GM23338 (cell line): ENCODE measurements around the gene CRYBG3. TPM values are rescaled to one million over a fixed set of nuclear protein-coding genes. Genes with fewer than 3 reads are reported as not detected.

Source experiments
- ATAC-seq: fragments of 200-7000 bp; cut with Tn5 transposase; 3 replicates; pipeline ENCODE4 v1.9.1; 2020
- DNase-seq: peaks from one replicate; pipeline ENCODE4 v3.0.0-alpha.2; 2015; ENCODE audit warnings: low spot score
- H2AFZ ChIP-seq: fragments of 200-600 bp; sonication (generic); 2 replicates; pipeline ENCODE4 v1.8.0; 2016; ENCODE audit warnings: antibody characterized with exemption, mild to moderate bottlenecking, moderate library complexity
- H3F3A ChIP-seq: fragments of 200-600 bp; sonication (generic); replicated peaks from 2 replicates; pipeline ENCODE4 v1.8.0; 2017; ENCODE audit warnings: antibody characterized with exemption, mixed run types, low read depth
- H3K27ac ChIP-seq: fragments of 200-600 bp; sonication (generic); 2 replicates; pipeline ENCODE4 v1.6.1; 2016; ENCODE audit warnings: low read depth
- H3K27me3 ChIP-seq: fragments of 200-600 bp; sonication (generic); 2 replicates; pipeline ENCODE4 v1.8.0; 2016; ENCODE audit warnings: mild to moderate bottlenecking, mixed run types, moderate library complexity; ENCODE audit not compliant: insufficient read depth
- H3K36me3 ChIP-seq: fragments of 200-600 bp; sonication (generic); 2 replicates; pipeline ENCODE4 v1.8.0; 2016; ENCODE audit warnings: mild to moderate bottlenecking; ENCODE audit not compliant: insufficient read depth
- H3K4me1 ChIP-seq: fragments of 200-600 bp; sonication (generic); 2 replicates; pipeline ENCODE4 v1.8.0; 2016; ENCODE audit warnings: mild to moderate bottlenecking, moderate library complexity; ENCODE audit not compliant: insufficient read depth
- H3K4me2 ChIP-seq: fragments of 200-600 bp; sonication (generic); 2 replicates; pipeline ENCODE4 v1.7.1; 2017; ENCODE audit warnings: mixed run types
- H3K4me3 ChIP-seq: fragments of 200-600 bp; sonication (generic); 2 replicates; pipeline ENCODE4 v1.6.1; 2016; ENCODE audit warnings: mixed run types
- H3K79me2 ChIP-seq: fragments of 200-600 bp; sonication (generic); replicated peaks from 2 replicates; pipeline ENCODE4 v1.8.0; 2017; ENCODE audit warnings: mild to moderate bottlenecking; ENCODE audit not compliant: insufficient read depth
- H3K9me2 ChIP-seq: fragments of 200-600 bp; sonication (generic); 2 replicates; pipeline ENCODE4 v1.8.0; 2017; ENCODE audit not compliant: insufficient read depth
- H4K20me1 ChIP-seq: fragments of 200-600 bp; sonication (generic); replicated peaks from 2 replicates; pipeline ENCODE4 v1.8.0; 2017; ENCODE audit warnings: mild to moderate bottlenecking; ENCODE audit not compliant: insufficient read depth
- H3K27ac Mint-ChIP-seq: 2 replicates; pipeline ENCODE4 v1.8.0; 2020; ENCODE audit warnings: inconsistent platforms, mild to moderate bottlenecking, moderate library complexity, mixed read lengths
- H3K27me3 Mint-ChIP-seq: 3 replicates; pipeline ENCODE4 v1.8.0; 2022; ENCODE audit warnings: low read depth, mild to moderate bottlenecking, moderate library complexity, mixed read lengths, inconsistent platforms; ENCODE audit not compliant: insufficient read depth, poor library complexity
- H3K36me3 Mint-ChIP-seq: 3 replicates; pipeline ENCODE4 v1.8.0; 2021; ENCODE audit warnings: low read depth, mild to moderate bottlenecking, inconsistent platforms, moderate library complexity, mixed read lengths
- H3K4me1 Mint-ChIP-seq: 3 replicates; pipeline ENCODE4 v1.8.0; 2020; ENCODE audit warnings: mild to moderate bottlenecking, inconsistent platforms, mixed read lengths
- H3K4me3 Mint-ChIP-seq: 3 replicates; pipeline ENCODE4 v1.8.0; 2021; ENCODE audit warnings: moderate library complexity, mild to moderate bottlenecking, inconsistent platforms, mixed read lengths
- H3K9me3 Mint-ChIP-seq: 3 replicates; pipeline ENCODE4 v1.8.0; 2020; ENCODE audit warnings: moderate library complexity, mild to moderate bottlenecking, inconsistent platforms, mixed read lengths
- CREB1 ChIP-seq: fragments of 250-450 bp; sonication (Bioruptor Pico); IDR thresholded peaks from 2 replicates; pipeline ENCODE4 v1.5.0; 2020; ENCODE audit warnings: low read depth, mild to moderate bottlenecking, moderate library complexity
- CTCF ChIP-seq, 2 experiments: fragments of 200-600 bp in 1 of 2; sonication (generic) in 1 of 2; conservative IDR thresholded peaks; 2 replicates each; pipeline versions ENCODE4 v1.5.1 to v1.6.1; 2016 to 2017; ENCODE audit warnings: antibody characterized with exemption in 2 of 2, low read depth in 2 of 2, mild to moderate bottlenecking in 2 of 2, moderate library complexity in 1 of 2
- ETS1 ChIP-seq: IDR thresholded peaks from 2 replicates; pipeline ENCODE4 v1.6.1; 2016; ENCODE audit warnings: antibody characterized with exemption
- EZH2 ChIP-seq: fragments of 200-600 bp; sonication (generic); IDR thresholded peaks from one replicate; pipeline ENCODE4 v1.8.0; 2017; ENCODE audit warnings: antibody characterized with exemption, mild to moderate bottlenecking, low read depth; ENCODE audit not compliant: unreplicated experiment
- EZH2phosphoT487 ChIP-seq: fragments of 200-600 bp; sonication (generic); IDR thresholded peaks from one replicate; pipeline ENCODE4 v1.8.1; 2018; ENCODE audit warnings: antibody characterized with exemption; ENCODE audit not compliant: unreplicated experiment
- JUNB ChIP-seq: IDR thresholded peaks from one replicate; pipeline ENCODE4 v1.6.1; 2016; ENCODE audit warnings: antibody characterized with exemption; ENCODE audit not compliant: unreplicated experiment
- NANOG ChIP-seq: IDR thresholded peaks from 2 replicates; pipeline ENCODE4 v1.6.1; 2016; ENCODE audit warnings: antibody characterized with exemption, borderline replicate concordance
- POLR2AphosphoS5 ChIP-seq: IDR thresholded peaks from 2 replicates; pipeline ENCODE4 v1.6.1; 2016; ENCODE audit warnings: antibody characterized with exemption, low read depth
- REST ChIP-seq: IDR thresholded peaks from one replicate; pipeline ENCODE4 v1.6.1; 2018; ENCODE audit warnings: antibody characterized with exemption; ENCODE audit not compliant: unreplicated experiment
- STAT1 ChIP-seq: IDR thresholded peaks from one replicate; pipeline ENCODE4 v1.6.1; 2016; ENCODE audit warnings: antibody characterized with exemption; ENCODE audit not compliant: unreplicated experiment
- ZNF114 ChIP-seq: fragments of 250-450 bp; sonication (Bioruptor Pico); IDR thresholded peaks from 2 replicates; pipeline ENCODE4 v1.5.0; 2020; ENCODE audit warnings: mild to moderate bottlenecking, moderate library complexity
- ZNF331 ChIP-seq: fragments of 250-450 bp; sonication (Bioruptor Pico); IDR thresholded peaks from 2 replicates; pipeline ENCODE4 v1.5.0; 2020; ENCODE audit warnings: low read depth, mild to moderate bottlenecking, moderate library complexity
- ZNF462 ChIP-seq: fragments of 250-450 bp; sonication (Bioruptor Pico); IDR thresholded peaks from 2 replicates; pipeline ENCODE4 v1.5.0; 2020; ENCODE audit warnings: mild to moderate bottlenecking, moderate library complexity
- polyA plus RNA-seq: library from polyadenylated mRNA; unstranded; fragments of >200 nt; fragmentation: Nextera tagmentation; extraction: Ambion mirVana; gene quantifications from 2 replicates; pipeline ENCODE4 v1.2.1, GENCODE V29; 2016
- total RNA-seq: library from RNA; depleted of rRNA; stranded (reverse); fragments of >200 nt; shearing (Covaris generic); gene quantifications from 2 replicates; pipeline ENCODE4 v1.2.3, GENCODE V29; 2014

Gene CRYBG3
- total and polyA plus RNA-seq, 2 experiments from 2014 or later: 2.3 to 8.9 TPM

- ATAC-seq (no peak), DNase-seq (no peak)
- no peak overlapping the region for H2AFZ ChIP-seq
- Mint-ChIP-seq H3K9me3 (peaks cover 14% of the 10 kb centered on the region; the same call in 2 of the 3 replicates), H3K4me3 (no peak overlapping the region), H3K27me3 (no peaks in the 10 kb centered on the region), H3K27ac (no peak overlapping the region), H3K36me3 (peaks cover 12% of the 10 kb centered on the region), H3K4me1 (peaks cover 24% of the 10 kb centered on the region)
- TF ChIP-seq REST (no peak), ETS1 (no peak), STAT1 (no peak), POLR2AphosphoS5 (no peak), CREB1 (CRISPR knock-in tag) (no peak), CTCF (conservative IDR thresholded peaks at IDR 0.05; ENCODE audit: low read depth in 2 of 2) (no peak), EZH2 (no peak), JUNB (no peak), ZNF114 (CRISPR knock-in tag) (no peak), ZNF462 (no peak), NANOG (no peak), ZNF331 (no peak), EZH2phosphoT487 (no peak)
- no peak overlapping the region for H3K4me2 ChIP-seq
- no peaks in the 10 kb centered on the region for H4K20me1 ChIP-seq
- H3F3A ChIP-seq: no peaks in the 10 kb centered on the region
- no peaks in the 10 kb centered on the region for H3K27me3 ChIP-seq
- no peaks in the 10 kb centered on the region for H3K36me3 ChIP-seq
- no peaks in the 10 kb centered on the region for H3K9me2 ChIP-seq
- H3K4me1 ChIP-seq: peaks cover 15% of the 10 kb centered on the region
- peaks cover 38% of the 10 kb centered on the region for H3K79me2 ChIP-seq
- no peak overlapping the region for H3K27ac ChIP-seq
- H3K4me3 ChIP-seq: no peak overlapping the region
Measured at GRCh38 chr3:97857401-97857800, 35.6 kb downstream of the CRYBG3 start.
